Measurements from ENCODE around the gene HCFC1R1. TPM values are rescaled to one million over a fixed set of nuclear protein-coding genes. Genes with fewer than 3 reads are reported as not detected.

Gene HCFC1R1
- total RNA-seq, 4 donors from 2014 or later = 17.9 to 32.4 (median 18.4) TPM

DNA sequence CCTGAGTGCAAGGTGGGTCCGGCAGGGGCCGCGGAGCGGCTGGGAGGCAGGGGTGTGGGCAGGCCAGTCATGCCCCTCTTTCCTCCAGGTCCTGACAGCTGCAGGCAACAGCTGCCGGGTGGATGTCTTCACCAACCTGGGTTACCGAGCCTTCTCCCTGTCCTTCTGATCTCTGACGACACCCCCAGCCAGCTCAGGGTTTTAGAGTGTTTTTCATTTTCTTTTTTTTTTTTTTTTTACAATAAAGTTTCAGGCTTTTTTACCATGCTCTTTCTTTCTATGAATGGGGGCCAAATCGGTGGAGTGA, 3.7 kb upstream of the HCFC1R1 start:
- peaks cover 5 to 40% (median 9%) of the 10 kb centered on the region in 3 donors for H3K36me3 ChIP-seq
- peaks cover 0 to 42% (median 0%) of the 10 kb centered on the region in 4 donors for H3K27me3 ChIP-seq
- H3K9me3 ChIP-seq = no peaks in the 10 kb centered on the region
- DNase-seq = no peak
- intact Hi-C loops (cut with DNase I) = no loop called here
- H3K27ac ChIP-seq = no peak overlapping the region
- peaks cover 37 to 80% (median 37%) of the 10 kb centered on the region in 3 donors for H3K4me1 ChIP-seq
- H3K4me3 ChIP-seq = no peak overlapping the region
- WGBS, 2 donors = 78 to 85% methylated on average over 4 to 8 of the region's 8 CpGs
- TF ChIP-seq POLR2A (IDR thresholded peaks at IDR 0.05) = no peak
- TF ChIP-seq, protein P1, sequence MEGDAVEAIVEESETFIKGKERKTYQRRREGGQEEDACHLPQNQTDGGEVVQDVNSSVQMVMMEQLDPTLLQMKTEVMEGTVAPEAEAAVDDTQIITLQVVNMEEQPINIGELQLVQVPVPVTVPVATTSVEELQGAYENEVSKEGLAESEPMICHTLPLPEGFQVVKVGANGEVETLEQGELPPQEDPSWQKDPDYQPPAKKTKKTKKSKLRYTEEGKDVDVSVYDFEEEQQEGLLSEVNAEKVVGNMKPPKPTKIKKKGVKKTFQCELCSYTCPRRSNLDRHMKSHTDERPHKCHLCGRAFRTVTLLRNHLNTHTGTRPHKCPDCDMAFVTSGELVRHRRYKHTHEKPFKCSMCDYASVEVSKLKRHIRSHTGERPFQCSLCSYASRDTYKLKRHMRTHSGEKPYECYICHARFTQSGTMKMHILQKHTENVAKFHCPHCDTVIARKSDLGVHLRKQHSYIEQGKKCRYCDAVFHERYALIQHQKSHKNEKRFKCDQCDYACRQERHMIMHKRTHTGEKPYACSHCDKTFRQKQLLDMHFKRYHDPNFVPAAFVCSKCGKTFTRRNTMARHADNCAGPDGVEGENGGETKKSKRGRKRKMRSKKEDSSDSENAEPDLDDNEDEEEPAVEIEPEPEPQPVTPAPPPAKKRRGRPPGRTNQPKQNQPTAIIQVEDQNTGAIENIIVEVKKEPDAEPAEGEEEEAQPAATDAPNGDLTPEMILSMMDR (IDR thresholded peaks at IDR 0.05) = no peak

DNA sequence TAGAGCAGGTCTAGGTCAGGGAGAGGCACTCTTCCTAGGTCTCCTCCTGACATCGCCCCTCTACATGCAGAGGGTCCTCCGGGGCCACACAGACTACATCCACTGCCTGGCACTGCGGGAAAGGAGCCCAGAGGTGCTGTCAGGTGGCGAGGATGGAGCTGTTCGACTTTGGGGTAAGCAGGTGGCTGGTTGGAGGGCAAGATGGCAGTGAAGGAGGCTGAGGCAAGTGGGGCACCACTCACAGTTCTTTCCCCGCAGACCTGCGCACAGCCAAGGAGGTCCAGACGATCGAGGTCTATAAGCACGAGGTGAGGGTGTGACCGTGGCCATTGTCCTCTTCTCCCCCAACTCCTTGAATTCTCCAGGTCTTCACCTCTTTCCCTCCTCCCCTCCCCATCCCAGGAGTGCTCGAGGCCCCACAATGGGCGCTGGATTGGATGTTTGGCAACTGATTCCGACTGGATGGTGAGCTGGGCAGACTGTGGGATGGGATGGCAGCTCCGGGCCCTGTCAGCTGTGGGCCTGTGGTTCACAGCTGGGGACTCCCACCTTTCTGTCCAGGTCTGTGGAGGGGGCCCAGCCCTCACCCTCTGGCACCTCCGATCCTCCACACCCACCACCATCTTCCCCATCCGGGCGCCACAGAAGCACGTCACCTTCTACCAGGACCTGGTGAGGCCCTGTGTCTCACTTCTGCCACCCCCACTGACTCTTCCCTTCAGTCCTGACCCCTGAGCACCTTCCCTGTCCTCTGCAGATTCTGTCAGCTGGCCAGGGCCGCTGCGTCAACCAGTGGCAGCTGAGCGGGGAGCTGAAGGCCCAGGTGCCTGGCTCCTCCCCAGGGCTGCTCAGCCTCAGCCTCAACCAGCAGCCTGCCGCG, 3.1 kb upstream of the HCFC1R1 start:
- no peak for DNase-seq
- Histone ChIP-seq H3K4me1 (peaks cover 43 to 80% (median 43%) of the 10 kb centered on the region in 3 donors), H3K36me3 (peaks cover 5 to 40% (median 9%) of the 10 kb centered on the region in 3 donors), H3K27me3 (peaks cover 0 to 36% (median 0%) of the 10 kb centered on the region in 4 donors), H3K27ac (no peak overlapping the region), H3K9me3 (no peaks in the 10 kb centered on the region), H3K4me3 (no peak overlapping the region)
- 88 to 90% methylated on average over 9 to 13 of the region's 24 CpGs for WGBS, 2 donors
- TF ChIP-seq POLR2A (IDR thresholded peaks at IDR 0.05) = no peak
- TF ChIP-seq, protein P1 (IDR thresholded peaks at IDR 0.05) = no peak
- intact Hi-C loops (cut with DNase I) = no loop called here

GRCh38 chr16:3026003-3026378, 2.2 kb upstream of the HCFC1R1 start:
- Histone ChIP-seq H3K9me3 (no peaks in the 10 kb centered on the region), H3K4me1 (peaks cover 48 to 80% (median 51%) of the 10 kb centered on the region in 3 donors), H3K27ac (no peak overlapping the region), H3K36me3 (peaks cover 5 to 39% (median 9%) of the 10 kb centered on the region in 3 donors), H3K27me3 (peaks cover 0 to 28% (median 0%) of the 10 kb centered on the region in 4 donors), H3K4me3 (no peak overlapping the region)
- DNase-seq = no peak
- no peak for TF ChIP-seq POLR2A (IDR thresholded peaks at IDR 0.05)
- TF ChIP-seq, protein P1 (IDR thresholded peaks at IDR 0.05) = no peak
- 85 to 91% methylated on average over 5 to 6 of the region's 8 CpGs for WGBS, 2 donors
- intact Hi-C loops (cut with DNase I) = no loop called here

- H3K4me1 ChIP-seq = peaks cover 52 to 80% (median 56%) of the 10 kb centered on the region in 3 donors
- intact Hi-C loops (cut with DNase I) = no loop called here
- H3K36me3 ChIP-seq = peaks cover 5 to 32% (median 9%) of the 10 kb centered on the region in 3 donors
- TF ChIP-seq POLR2A (IDR thresholded peaks at IDR 0.05) = no peak
- TF ChIP-seq, protein P1 (IDR thresholded peaks at IDR 0.05) = no peak
- DNase-seq = no peak
- 89 to 90% methylated on average over 12 to 15 of the region's 18 CpGs for WGBS, 2 donors
- H3K4me3 ChIP-seq = no peak overlapping the region
- H3K9me3 ChIP-seq = no peaks in the 10 kb centered on the region
- no peak overlapping the region for H3K27ac ChIP-seq
- H3K27me3 ChIP-seq = peaks cover 0 to 21% (median 0%) of the 10 kb centered on the region in 4 donors
Measured at GRCh38 chr16:3025032-3026002, 1.6 kb upstream of the HCFC1R1 start.
